Dendritic cell treated with granulocyte-macrophage colony-stimulating factor and Interleukin-4, amounts not matched to agents 40 ng/mL and 50 ng/mL, for 4 days (primary cell): Measurements from ENCODE around the gene DAB1.

Source experiments
- H3K27ac Mint-ChIP-seq: one replicate; pipeline ENCODE4 v1.8.0; 2022; ENCODE audit warnings: mild to moderate bottlenecking, mixed read lengths
- H3K27me3 Mint-ChIP-seq: one replicate; pipeline ENCODE4 v1.8.0; 2022; ENCODE audit warnings: mild to moderate bottlenecking, mixed read lengths
- H3K36me3 Mint-ChIP-seq: one replicate; pipeline ENCODE4 v1.8.0; 2022; ENCODE audit warnings: low read depth, mixed read lengths
- H3K4me1 Mint-ChIP-seq: one replicate; pipeline ENCODE4 v1.8.0; 2022; ENCODE audit warnings: low read depth, mixed read lengths
- H3K4me3 Mint-ChIP-seq: one replicate; pipeline ENCODE4 v1.8.0; 2022; ENCODE audit warnings: mild to moderate bottlenecking, moderate library complexity, mixed read lengths
- H3K9me3 Mint-ChIP-seq: one replicate; pipeline ENCODE4 v1.8.0; 2022; ENCODE audit warnings: mixed read lengths
- intact Hi-C: fragments of 100-400 bp; cut with micrococcal nuclease; formaldehyde crosslinking; loops from one replicate; pipeline ENCODE4 v1.15.0; 2022

Gene DAB1

GRCh38 chr1:57186455-57186854, 237.4 kb downstream of the DAB1 start:
- H3K36me3 Mint-ChIP-seq, result no peaks in the 10 kb centered on the region
- no peaks in the 10 kb centered on the region for H3K9me3 Mint-ChIP-seq
- H3K4me3 Mint-ChIP-seq, result no peak overlapping the region
- H3K27me3 Mint-ChIP-seq, result no peaks in the 10 kb centered on the region
- intact Hi-C loops, result no loop called here
- no peaks in the 10 kb centered on the region for H3K4me1 Mint-ChIP-seq
- no peak overlapping the region for H3K27ac Mint-ChIP-seq

DNA sequence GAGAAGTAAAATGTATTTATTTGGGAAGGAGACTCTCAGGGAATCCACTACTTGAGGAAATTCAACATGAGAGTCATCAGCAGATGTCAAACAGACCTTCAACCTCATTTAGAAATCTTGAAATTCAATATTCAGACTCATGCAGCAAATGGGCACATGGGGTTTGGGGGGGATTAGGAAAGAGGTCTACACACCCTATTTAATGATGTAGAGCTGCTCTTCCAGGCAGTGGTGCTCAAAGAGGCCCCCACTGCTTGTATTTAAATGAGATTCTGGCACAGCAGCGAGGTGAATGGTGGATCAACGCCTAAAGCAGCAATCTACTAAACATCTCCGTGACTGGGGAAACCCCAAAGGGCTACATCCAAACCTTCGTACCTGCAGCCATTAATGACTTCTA, 244.9 kb downstream of the DAB1 start:
- intact Hi-C loops, result no loop called here
- H3K9me3 Mint-ChIP-seq, result peaks cover 11% of the 10 kb centered on the region
- no peak overlapping the region for H3K27ac Mint-ChIP-seq
- no peaks in the 10 kb centered on the region for H3K27me3 Mint-ChIP-seq
- no peak overlapping the region for H3K4me3 Mint-ChIP-seq
- H3K36me3 Mint-ChIP-seq, result no peaks in the 10 kb centered on the region
- H3K4me1 Mint-ChIP-seq, result no peaks in the 10 kb centered on the region

DNA sequence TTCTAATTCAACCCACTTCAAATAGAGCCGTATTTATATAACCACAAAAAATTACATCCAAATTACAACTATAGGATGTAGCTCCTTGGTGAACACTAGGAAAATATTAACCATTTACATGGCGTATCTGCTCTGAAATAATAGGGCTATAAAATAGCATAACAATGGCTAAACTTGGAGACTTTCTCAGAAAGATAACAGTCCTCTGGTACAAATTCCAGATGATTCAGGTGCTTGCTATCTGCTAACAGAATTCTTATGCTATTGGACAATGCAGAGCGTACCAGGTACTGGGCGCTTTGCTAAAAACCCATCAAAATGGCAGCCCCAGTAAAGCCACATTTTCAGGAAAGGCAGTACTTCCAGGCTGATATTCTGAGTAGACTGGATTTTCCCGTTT, 248.4 kb downstream of the DAB1 start:
- Mint-ChIP-seq H3K4me1 (no peaks in the 10 kb centered on the region), H3K36me3 (no peaks in the 10 kb centered on the region), H3K9me3 (peaks cover 11% of the 10 kb centered on the region), H3K27ac (no peak overlapping the region), H3K27me3 (no peaks in the 10 kb centered on the region), H3K4me3 (no peak overlapping the region)
- intact Hi-C loops, result no loop called here

DNA sequence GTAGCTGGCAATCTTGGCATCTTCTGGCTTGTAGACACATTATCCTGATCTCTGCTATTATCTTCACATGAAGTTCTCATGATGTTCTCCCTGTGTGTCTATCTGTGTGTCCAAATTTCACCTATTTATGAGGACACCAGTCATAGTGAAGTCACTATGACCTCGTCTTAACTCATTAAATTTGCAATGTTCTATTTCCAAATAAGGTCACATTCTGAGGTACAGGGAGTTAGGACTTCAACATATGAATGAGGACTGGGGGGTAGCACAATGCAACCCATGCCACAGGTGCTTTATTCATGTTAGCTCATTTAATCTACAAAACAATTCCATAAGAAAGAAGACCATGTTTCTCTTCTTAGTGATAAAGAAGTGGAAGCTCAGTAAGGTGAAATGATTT, 251.8 kb downstream of the DAB1 start:
- H3K27ac Mint-ChIP-seq, result no peak overlapping the region
- H3K27me3 Mint-ChIP-seq, result no peaks in the 10 kb centered on the region
- no peaks in the 10 kb centered on the region for H3K4me1 Mint-ChIP-seq
- H3K4me3 Mint-ChIP-seq, result no peak overlapping the region
- intact Hi-C loops, result no loop called here
- peaks cover 6% of the 10 kb centered on the region for H3K9me3 Mint-ChIP-seq
- no peaks in the 10 kb centered on the region for H3K36me3 Mint-ChIP-seq

DNA sequence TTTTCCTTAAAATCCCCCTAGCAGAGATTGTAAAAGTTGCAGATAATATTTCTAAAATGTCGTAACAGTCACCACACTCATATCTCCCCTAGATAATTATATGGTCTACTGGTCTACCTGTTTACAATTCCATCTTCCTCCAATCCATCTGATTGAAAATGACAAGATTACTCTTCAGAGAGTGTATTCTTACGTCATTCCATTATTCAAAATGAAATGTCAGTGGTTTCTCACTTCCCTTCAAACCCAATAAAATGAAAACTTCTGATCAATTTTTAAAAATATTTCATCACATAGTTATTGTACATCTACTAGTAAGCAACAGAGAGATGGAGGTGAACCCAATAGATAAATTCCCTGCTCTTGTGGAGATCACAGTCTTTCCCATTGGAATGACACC, 255.9 kb downstream of the DAB1 start:
- intact Hi-C loops, result no loop called here
- no peaks in the 10 kb centered on the region for H3K36me3 Mint-ChIP-seq
- H3K9me3 Mint-ChIP-seq, result no peaks in the 10 kb centered on the region
- H3K27ac Mint-ChIP-seq, result no peak overlapping the region
- H3K4me1 Mint-ChIP-seq, result no peaks in the 10 kb centered on the region
- H3K27me3 Mint-ChIP-seq, result no peaks in the 10 kb centered on the region
- no peak overlapping the region for H3K4me3 Mint-ChIP-seq

DNA sequence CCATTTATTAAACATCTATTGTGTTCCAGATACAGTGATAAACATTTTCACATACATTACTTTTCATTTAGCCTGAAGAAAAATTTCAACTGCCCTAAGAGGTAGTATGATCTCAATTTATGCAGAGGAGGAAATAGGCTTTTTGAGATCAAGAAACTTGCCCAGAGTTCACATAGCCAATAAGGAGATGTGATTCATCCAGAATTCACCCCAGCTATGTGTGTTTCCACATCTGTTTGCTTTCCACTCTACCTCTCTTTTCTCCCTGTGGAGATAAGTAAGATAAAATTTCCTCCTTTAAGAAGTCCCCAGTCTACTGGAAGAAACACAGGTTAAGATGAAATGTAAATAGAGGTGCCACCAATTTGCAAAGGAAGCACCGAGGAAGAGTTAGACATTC, 258.3 kb downstream of the DAB1 start:
- intact Hi-C loops, result no loop called here
- H3K27ac Mint-ChIP-seq, result no peak overlapping the region
- H3K36me3 Mint-ChIP-seq, result no peaks in the 10 kb centered on the region
- H3K4me1 Mint-ChIP-seq, result no peaks in the 10 kb centered on the region
- H3K27me3 Mint-ChIP-seq, result no peaks in the 10 kb centered on the region
- no peak overlapping the region for H3K4me3 Mint-ChIP-seq
- no peaks in the 10 kb centered on the region for H3K9me3 Mint-ChIP-seq

DNA sequence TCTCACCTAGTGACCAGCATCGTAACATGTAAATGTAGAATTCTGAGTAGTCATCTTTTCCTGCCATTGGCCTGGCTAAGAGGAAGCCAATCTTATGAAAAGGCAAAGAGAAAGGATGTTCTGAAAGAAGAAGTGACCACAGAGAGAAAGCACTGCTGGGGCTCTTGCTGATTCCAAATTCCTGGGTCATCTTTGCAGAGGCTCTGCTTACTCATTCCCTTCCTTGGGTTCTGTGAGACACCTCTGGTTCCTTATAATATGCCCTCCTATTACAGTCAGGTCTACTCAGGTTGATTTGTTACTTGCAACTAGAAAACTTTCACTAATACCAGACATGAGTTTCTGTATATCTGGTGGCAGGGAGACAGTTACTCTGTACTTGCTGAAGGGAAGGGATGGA, 259.3 kb downstream of the DAB1 start:
- Mint-ChIP-seq H3K27me3 (no peaks in the 10 kb centered on the region), H3K4me1 (no peaks in the 10 kb centered on the region), H3K4me3 (no peak overlapping the region), H3K36me3 (no peaks in the 10 kb centered on the region), H3K27ac (no peak overlapping the region), H3K9me3 (no peaks in the 10 kb centered on the region)
- intact Hi-C loops, result no loop called here

- Mint-ChIP-seq H3K27me3 (no peaks in the 10 kb centered on the region), H3K36me3 (no peaks in the 10 kb centered on the region), H3K4me3 (no peak overlapping the region), H3K4me1 (no peaks in the 10 kb centered on the region), H3K9me3 (no peaks in the 10 kb centered on the region), H3K27ac (no peak overlapping the region)
- intact Hi-C loops, result no loop called here
Observed at GRCh38 chr1:57163789-57164188, 260.1 kb downstream of the DAB1 start.

- intact Hi-C loops, result no loop called here
- Mint-ChIP-seq H3K4me3 (no peak overlapping the region), H3K36me3 (no peaks in the 10 kb centered on the region), H3K27ac (no peak overlapping the region), H3K9me3 (no peaks in the 10 kb centered on the region), H3K27me3 (no peaks in the 10 kb centered on the region), H3K4me1 (no peaks in the 10 kb centered on the region)
Observed at GRCh38 chr1:57163325-57163724, 260.5 kb downstream of the DAB1 start.

DNA sequence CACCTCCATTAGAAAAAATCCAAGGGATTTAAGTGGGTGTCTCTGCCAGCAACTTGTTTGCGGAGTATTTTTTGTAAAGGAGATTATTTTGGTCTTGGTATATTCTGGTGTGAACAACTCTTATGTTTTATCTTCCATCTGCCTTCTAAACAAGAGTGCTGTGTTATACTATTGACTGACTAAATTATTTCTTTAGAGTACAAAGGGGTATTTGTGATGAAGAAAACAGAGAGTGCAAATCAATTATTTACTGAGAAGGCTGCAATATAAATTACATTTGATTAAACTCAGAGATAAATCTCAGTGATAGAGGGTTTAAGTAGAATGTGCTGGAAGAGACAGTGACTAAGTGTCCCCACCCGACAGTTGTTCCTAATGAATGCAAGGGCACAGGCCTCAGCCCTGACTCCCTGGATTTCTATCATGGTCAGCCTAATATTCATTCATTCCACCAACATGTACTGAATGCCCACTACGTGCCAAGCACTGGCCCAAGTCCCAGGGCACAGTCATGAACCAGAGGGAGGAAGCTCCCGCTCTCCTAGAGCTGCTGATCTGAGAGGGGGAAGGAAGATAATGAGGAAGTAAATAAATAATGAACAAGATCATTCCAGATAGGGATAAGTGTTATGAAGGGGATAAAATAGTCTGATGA, 261.1 kb downstream of the DAB1 start:
- Mint-ChIP-seq H3K4me3 (no peak overlapping the region), H3K27me3 (no peaks in the 10 kb centered on the region), H3K36me3 (no peaks in the 10 kb centered on the region), H3K4me1 (no peaks in the 10 kb centered on the region), H3K27ac (no peak overlapping the region), H3K9me3 (no peaks in the 10 kb centered on the region)
- intact Hi-C loops, result no loop called here

- Mint-ChIP-seq H3K27ac (no peak overlapping the region), H3K36me3 (no peaks in the 10 kb centered on the region)
Observed at GRCh38 chr1:57160594-57160993, 263.3 kb downstream of the DAB1 start.

GRCh38 chr1:57158604-57158998, 265.3 kb downstream of the DAB1 start:
- Mint-ChIP-seq H3K4me1 (no peaks in the 10 kb centered on the region), H3K36me3 (no peaks in the 10 kb centered on the region), H3K4me3 (no peak overlapping the region), H3K27me3 (no peaks in the 10 kb centered on the region), H3K9me3 (peaks cover 28% of the 10 kb centered on the region), H3K27ac (no peak overlapping the region)
- intact Hi-C loops, result no loop called here

More at GRCh38 chr1:57160594-57160993, 263.3 kb downstream of the DAB1 start:
- Mint-ChIP-seq H3K9me3 (peaks cover 12% of the 10 kb centered on the region), H3K4me3 (no peak overlapping the region), H3K4me1 (no peaks in the 10 kb centered on the region), H3K27me3 (no peaks in the 10 kb centered on the region)
- intact Hi-C loops, result no loop called here

DNA sequence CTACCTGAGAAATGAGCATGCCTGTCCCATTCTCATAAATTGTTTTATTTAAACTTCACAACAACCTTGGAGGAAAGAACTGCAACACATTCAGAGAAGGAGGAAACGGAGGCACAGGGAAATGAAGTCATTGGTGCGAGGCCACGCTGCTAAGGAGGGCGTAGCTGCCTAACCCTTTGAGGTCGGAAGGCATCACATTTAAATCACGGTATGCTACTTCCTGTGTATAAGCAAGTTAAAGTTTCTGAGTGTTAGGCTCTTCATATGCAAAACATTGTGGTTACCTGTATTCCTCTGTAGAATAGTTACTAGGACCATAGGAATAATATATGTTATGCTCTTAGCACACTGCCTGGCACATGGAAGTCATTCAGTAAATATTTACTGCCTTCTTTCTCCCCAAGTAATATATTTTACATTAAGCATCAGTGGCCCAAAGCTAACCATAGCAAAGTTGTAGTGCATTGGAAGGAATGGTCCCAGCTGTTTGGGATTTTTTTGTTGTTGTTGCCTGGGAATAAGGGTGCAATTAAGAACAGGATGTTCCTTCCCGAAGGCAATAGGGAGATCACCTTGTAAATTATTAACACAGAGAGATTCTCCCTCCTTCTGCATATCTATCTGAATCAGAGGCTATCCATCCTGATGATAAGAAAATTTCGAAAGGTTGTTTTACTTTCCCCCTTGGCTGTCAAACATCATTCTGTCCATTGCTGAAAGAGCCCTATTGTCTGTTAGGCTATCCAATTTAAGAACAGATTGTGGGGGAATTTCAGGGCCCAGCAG, 265.8 kb downstream of the DAB1 start:
- intact Hi-C loops, result no loop called here
- Mint-ChIP-seq H3K27me3 (no peaks in the 10 kb centered on the region), H3K4me3 (no peak overlapping the region), H3K36me3 (no peaks in the 10 kb centered on the region), H3K9me3 (peaks cover 28% of the 10 kb centered on the region), H3K4me1 (no peaks in the 10 kb centered on the region), H3K27ac (no peak overlapping the region)

GRCh38 chr1:57156907-57157306, 267.0 kb downstream of the DAB1 start:
- H3K9me3 Mint-ChIP-seq, result peaks cover 28% of the 10 kb centered on the region
- intact Hi-C loops, result no loop called here

DNA sequence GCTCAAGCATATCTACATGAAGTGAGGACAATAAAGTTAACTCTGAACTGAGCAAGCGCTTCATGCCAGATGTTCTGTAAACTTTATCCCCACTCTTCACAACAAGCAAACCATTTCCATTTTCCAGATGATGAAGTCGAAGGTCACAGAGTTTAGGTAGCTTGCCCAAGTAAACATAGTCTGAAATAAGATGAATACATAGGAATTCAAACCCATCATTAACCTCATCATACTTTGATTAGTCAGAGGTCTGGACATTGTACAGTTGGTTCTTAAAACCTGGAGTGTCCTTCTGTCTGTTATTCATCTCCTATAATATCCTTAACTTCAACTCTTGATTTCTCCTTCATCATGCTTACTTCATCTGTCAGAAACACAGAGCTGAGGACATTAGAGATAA, 277.8 kb downstream of the DAB1 start:
- no peaks in the 10 kb centered on the region for H3K9me3 Mint-ChIP-seq
- intact Hi-C loops, result no loop called here
- no peaks in the 10 kb centered on the region for H3K36me3 Mint-ChIP-seq
- H3K27me3 Mint-ChIP-seq, result no peaks in the 10 kb centered on the region
- no peaks in the 10 kb centered on the region for H3K4me1 Mint-ChIP-seq
- H3K4me3 Mint-ChIP-seq, result no peak overlapping the region
- no peak overlapping the region for H3K27ac Mint-ChIP-seq

More at GRCh38 chr1:57156907-57157306, 267.0 kb downstream of the DAB1 start:
- H3K4me1 Mint-ChIP-seq, result no peaks in the 10 kb centered on the region
- H3K27ac Mint-ChIP-seq, result no peak overlapping the region
- no peak overlapping the region for H3K4me3 Mint-ChIP-seq
- no peaks in the 10 kb centered on the region for H3K27me3 Mint-ChIP-seq
- H3K36me3 Mint-ChIP-seq, result no peaks in the 10 kb centered on the region
